SK-N-SH (cell line): ENCODE data around the gene PHLPP1.

Source experiments
- EP300 ChIP-seq, 2 experiments: IDR thresholded peaks; 2 replicates each; pipeline versions ENCODE4 v1.4.0 to v1.6.1; 2012; ENCODE audit warnings: borderline replicate concordance in 1 of 2, low read depth in 1 of 2, low read length in 1 of 2
- FOXM1 ChIP-seq: IDR thresholded peaks from 2 replicates; pipeline ENCODE4 v1.4.0; 2012; ENCODE audit warnings: low read depth, mild to moderate bottlenecking
- RCOR1 ChIP-seq: fragments of 150-350 bp; IDR thresholded peaks from 2 replicates; pipeline ENCODE4 v1.6.1; 2017; ENCODE audit warnings: antibody characterized with exemption, low read length
- RFX5 ChIP-seq: IDR thresholded peaks from 2 replicates; pipeline ENCODE4 v1.6.1; 2012; ENCODE audit warnings: mild to moderate bottlenecking, improper control_type of control experiment, low read length
- SMC3 ChIP-seq: IDR thresholded peaks from 2 replicates; pipeline ENCODE4 v1.6.1; 2012; ENCODE audit warnings: low read depth, low read length, improper control_type of control experiment
- TCF12 ChIP-seq: IDR thresholded peaks from 2 replicates; pipeline ENCODE4 v1.4.0; 2012
- YY1 ChIP-seq: IDR thresholded peaks from 2 replicates; pipeline ENCODE4 v1.4.0; 2012; ENCODE audit warnings: low read depth, mild to moderate bottlenecking
- TF ChIP-seq, protein P1 (sequence below): fragments of 200-600 bp; sonication (generic); IDR thresholded peaks from 2 replicates; pipeline ENCODE4 v1.6.1; 2017; ENCODE audit warnings: antibody characterized with exemption, mild to moderate bottlenecking, moderate library complexity

DNA sequence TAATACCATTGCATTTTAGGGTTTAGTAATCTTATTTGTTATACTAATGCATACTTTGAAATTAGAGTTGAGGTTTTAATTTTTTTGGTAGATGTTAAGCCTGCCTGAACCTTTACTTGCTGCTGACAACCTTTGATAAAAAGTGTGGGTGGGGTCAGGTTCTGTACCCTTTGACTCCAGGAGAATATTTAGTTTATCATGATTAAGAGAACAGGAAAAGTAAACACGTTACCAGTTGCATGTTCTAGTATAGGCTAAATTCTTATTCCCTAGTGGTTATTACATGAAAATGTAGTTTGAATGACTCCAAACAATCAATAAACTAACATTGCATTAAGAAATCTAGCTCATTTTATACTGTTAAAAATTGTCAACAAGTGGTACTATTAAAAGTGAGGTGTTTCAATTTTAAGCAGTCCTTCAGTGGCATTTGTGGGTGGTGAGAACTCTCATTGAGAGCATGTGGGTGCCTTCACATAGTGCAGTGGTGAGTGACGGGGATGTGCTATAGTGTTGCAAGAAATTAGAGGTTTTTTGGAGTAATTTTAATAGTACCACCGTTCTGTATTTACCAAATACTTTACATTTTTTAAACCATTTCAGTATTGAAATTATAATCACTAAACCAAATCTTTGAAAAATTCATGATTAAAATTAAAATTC is 29.9 kb downstream of the PHLPP1 start:
- TF ChIP-seq RCOR1 (no peak), YY1 (no peak), SMC3 (no peak), FOXM1 (no peak), EP300 (IDR thresholded peaks at IDR 0.05; ENCODE audit: borderline replicate concordance in 1 of 2, low read depth in 1 of 2, low read length in 1 of 2) (no peak), TCF12 (no peak), RFX5 (no peak)
- TF ChIP-seq, protein P1, sequence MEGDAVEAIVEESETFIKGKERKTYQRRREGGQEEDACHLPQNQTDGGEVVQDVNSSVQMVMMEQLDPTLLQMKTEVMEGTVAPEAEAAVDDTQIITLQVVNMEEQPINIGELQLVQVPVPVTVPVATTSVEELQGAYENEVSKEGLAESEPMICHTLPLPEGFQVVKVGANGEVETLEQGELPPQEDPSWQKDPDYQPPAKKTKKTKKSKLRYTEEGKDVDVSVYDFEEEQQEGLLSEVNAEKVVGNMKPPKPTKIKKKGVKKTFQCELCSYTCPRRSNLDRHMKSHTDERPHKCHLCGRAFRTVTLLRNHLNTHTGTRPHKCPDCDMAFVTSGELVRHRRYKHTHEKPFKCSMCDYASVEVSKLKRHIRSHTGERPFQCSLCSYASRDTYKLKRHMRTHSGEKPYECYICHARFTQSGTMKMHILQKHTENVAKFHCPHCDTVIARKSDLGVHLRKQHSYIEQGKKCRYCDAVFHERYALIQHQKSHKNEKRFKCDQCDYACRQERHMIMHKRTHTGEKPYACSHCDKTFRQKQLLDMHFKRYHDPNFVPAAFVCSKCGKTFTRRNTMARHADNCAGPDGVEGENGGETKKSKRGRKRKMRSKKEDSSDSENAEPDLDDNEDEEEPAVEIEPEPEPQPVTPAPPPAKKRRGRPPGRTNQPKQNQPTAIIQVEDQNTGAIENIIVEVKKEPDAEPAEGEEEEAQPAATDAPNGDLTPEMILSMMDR = no peak
